H9 (cell line): Measurements from ENCODE around the gene SNW1. TPM values are rescaled to one million over a fixed set of nuclear protein-coding genes. Genes with fewer than 3 reads are reported as not detected.
A peak's percentile ranks its signal among the peaks of the same experiment; 100 is the strongest.

Experiments
- DNase-seq: peaks from one replicate; pipeline ENCODE4 v3.0.0-alpha.2; 2017
- H2AFZ ChIP-seq: one replicate; pipeline ENCODE4 v1.6.1; 2013; ENCODE audit warnings: mild to moderate bottlenecking, low read length, control low read depth, moderate library complexity
- H2AK5ac ChIP-seq: 2 replicates; pipeline ENCODE4 v1.6.1; 2013; ENCODE audit warnings: low read length, control low read depth, mixed read lengths; ENCODE audit not compliant: insufficient read length
- H2BK120ac ChIP-seq: one replicate; pipeline ENCODE4 v1.6.1; 2013; ENCODE audit warnings: low read depth, mild to moderate bottlenecking, low read length, control low read depth, inconsistent platforms; ENCODE audit not compliant: poor library complexity, severe bottlenecking
- H2BK12ac ChIP-seq: 2 replicates; pipeline ENCODE4 v1.6.1; 2013; ENCODE audit warnings: low read length, control low read depth, mixed read lengths, low read depth; ENCODE audit not compliant: insufficient read length
- H2BK15ac ChIP-seq: 2 replicates; pipeline ENCODE4 v1.6.1; 2013; ENCODE audit warnings: low read depth, low read length, control low read depth
- H2BK20ac ChIP-seq: one replicate; pipeline ENCODE4 v1.6.1; 2013; ENCODE audit warnings: low read depth, mild to moderate bottlenecking, low read length, control low read depth, inconsistent platforms; ENCODE audit not compliant: poor library complexity, severe bottlenecking
- H2BK5ac ChIP-seq: 2 replicates; pipeline ENCODE4 v1.6.1; 2013; ENCODE audit warnings: low read length, control low read depth, mixed read lengths; ENCODE audit not compliant: insufficient read length
- H3K14ac ChIP-seq: 2 replicates; pipeline ENCODE4 v1.6.1; 2013; ENCODE audit warnings: low read length, control low read depth; ENCODE audit not compliant: insufficient read depth
- H3K18ac ChIP-seq: 2 replicates; pipeline ENCODE4 v1.6.1; 2013; ENCODE audit warnings: low read depth, mild to moderate bottlenecking, mixed read lengths, low read length, control low read depth; ENCODE audit not compliant: insufficient read length
- H3K23ac ChIP-seq: 2 replicates; pipeline ENCODE4 v1.6.1; 2013; ENCODE audit warnings: low read length, control low read depth, mixed read lengths, low read depth; ENCODE audit not compliant: insufficient read length
- H3K23me2 ChIP-seq: 2 replicates; pipeline ENCODE4 v1.6.1; 2013; ENCODE audit warnings: low read depth, mild to moderate bottlenecking, mixed read lengths, low read length, control low read depth; ENCODE audit not compliant: insufficient read length, poor library complexity, severe bottlenecking
- H3K27ac ChIP-seq: 2 replicates; pipeline ENCODE4 v1.5.1; 2013; ENCODE audit warnings: low read length, control low read depth, mixed read lengths, low read depth; ENCODE audit not compliant: insufficient read length
- H3K27me3 ChIP-seq: 2 replicates; pipeline ENCODE4 v1.6.1; 2013; ENCODE audit warnings: low read length, control low read depth, inconsistent platforms; ENCODE audit not compliant: insufficient read depth
- H3K4ac ChIP-seq: 2 replicates; pipeline ENCODE4 v1.6.1; 2013; ENCODE audit warnings: low read depth, mild to moderate bottlenecking, control low read depth, inconsistent platforms, low read length, moderate library complexity
- H3K4me1 ChIP-seq: 2 replicates; pipeline ENCODE4 v1.6.1; 2013; ENCODE audit warnings: low read length, control low read depth, inconsistent platforms; ENCODE audit not compliant: insufficient read depth
- H3K4me2 ChIP-seq: 2 replicates; pipeline ENCODE4 v1.6.1; 2013; ENCODE audit warnings: low read length, control low read depth, mixed read lengths; ENCODE audit not compliant: insufficient read length, insufficient read depth
- H3K56ac ChIP-seq: 2 replicates; pipeline ENCODE4 v1.6.1; 2013; ENCODE audit warnings: low read depth, mild to moderate bottlenecking, mixed read lengths, low read length, control low read depth; ENCODE audit not compliant: insufficient read length
- H3K79me1 ChIP-seq: 2 replicates; pipeline ENCODE4 v1.6.1; 2013; ENCODE audit warnings: low read depth, mild to moderate bottlenecking, moderate library complexity, low read length, control low read depth, inconsistent platforms; ENCODE audit not compliant: insufficient read depth, poor library complexity, severe bottlenecking
- H3K79me2 ChIP-seq: 2 replicates; pipeline ENCODE4 v1.6.1; 2013; ENCODE audit warnings: low read length, control low read depth, inconsistent platforms; ENCODE audit not compliant: insufficient read depth
- H3K9ac ChIP-seq: 2 replicates; pipeline ENCODE4 v1.6.1; 2013; ENCODE audit warnings: low read length, control low read depth, mixed read lengths; ENCODE audit not compliant: insufficient read length; ENCODE audit errors: extremely low read depth
- H3K9me3 ChIP-seq: one replicate; pipeline ENCODE4 v1.6.1; 2013; ENCODE audit warnings: low read depth, low read length, inconsistent platforms; ENCODE audit not compliant: control insufficient read depth
- H3T11ph ChIP-seq: one replicate; pipeline ENCODE4 v1.6.1; 2013; ENCODE audit warnings: mild to moderate bottlenecking, low read length, control low read depth, inconsistent platforms
- H4K20me1 ChIP-seq: one replicate; pipeline ENCODE4 v1.6.1; 2013; ENCODE audit not compliant: control insufficient read depth, insufficient read length, insufficient read depth
- H4K5ac ChIP-seq: 2 replicates; pipeline ENCODE4 v1.6.1; 2013; ENCODE audit warnings: low read depth, mild to moderate bottlenecking, mixed read lengths, low read length, control low read depth; ENCODE audit not compliant: insufficient read length
- H4K8ac ChIP-seq: replicated peaks from 2 replicates; pipeline ENCODE4 v1.6.1; 2013; ENCODE audit warnings: low read length, control low read depth, mixed read lengths, low read depth; ENCODE audit not compliant: insufficient read length
- H4K91ac ChIP-seq: 2 replicates; pipeline ENCODE4 v1.6.1; 2013; ENCODE audit warnings: low read depth, mild to moderate bottlenecking, moderate library complexity, mixed read lengths, low read length, control low read depth; ENCODE audit not compliant: insufficient read length
- H3K27ac Mint-ChIP-seq, 3 experiments: 2 replicates in 2 of 3; 3 replicates in 1 of 3; pipeline ENCODE4 v1.8.0; 2020 to 2021; ENCODE audit warnings: mixed read lengths in 3 of 3, mild to moderate bottlenecking in 1 of 3, moderate library complexity in 1 of 3
- H3K27me3 Mint-ChIP-seq: 2 replicates; pipeline ENCODE4 v1.8.0; 2021; ENCODE audit warnings: low read depth, mild to moderate bottlenecking, moderate library complexity, mixed read lengths
- H3K36me3 Mint-ChIP-seq, 3 experiments: 2 replicates in 2 of 3; 3 replicates in 1 of 3; pipeline ENCODE4 v1.8.0; 2020 to 2021; ENCODE audit warnings: low read depth in 3 of 3, mixed read lengths in 3 of 3; ENCODE audit not compliant: insufficient read depth in 1 of 3
- H3K4me1 Mint-ChIP-seq, 2 experiments: 2 replicates each; pipeline ENCODE4 v1.8.0; 2020; ENCODE audit warnings: mixed read lengths in 2 of 2
- H3K4me3 Mint-ChIP-seq, 2 experiments: 2 replicates in 1 of 2; 3 replicates in 1 of 2; pipeline ENCODE4 v1.8.0; 2020 to 2021; ENCODE audit warnings: mild to moderate bottlenecking in 2 of 2, mixed read lengths in 2 of 2, moderate library complexity in 1 of 2
- H3K9me3 Mint-ChIP-seq, 2 experiments: 2 replicates in 1 of 2; 3 replicates in 1 of 2; pipeline ENCODE4 v1.8.0; 2020; ENCODE audit warnings: mild to moderate bottlenecking in 2 of 2, mixed read lengths in 2 of 2, moderate library complexity in 1 of 2
- CTCF ChIP-seq: fragments of 200-600 bp; sonication (generic); conservative IDR thresholded peaks from 3 replicates; pipeline ENCODE4 v1.8.0; 2021; ENCODE audit warnings: antibody characterized with exemption, mild to moderate bottlenecking
- WGBS: extraction: QIAGEN DNeasy Blood & Tissue Kit; methylation state at CpG from one replicate; pipeline ENCODE4 v1.1.7; 2013; ENCODE audit warnings: missing lambda C conversion rate, low lambda C conversion rate, mixed read lengths; ENCODE audit not compliant: insufficient read length; ENCODE audit errors: extremely low coverage; 5-methylcytosine and 5-hydroxymethylcytosine counted together
- total RNA-seq: library from RNA; stranded (reverse); gene quantifications from 2 replicates; pipeline ENCODE4 v1.2.1, GENCODE V29; 2021

SNW1 gene
- total RNA-seq, 1 experiment from 2014 or later, result 103 TPM

GRCh38 chr14:77786148-77786547 lies 25.2 kb upstream of the SNW1 start:
- H2BK15ac ChIP-seq, result no peak overlapping the region
- H3K18ac ChIP-seq, result no peak overlapping the region
- H3K23ac ChIP-seq, result no peak overlapping the region
- no peak overlapping the region for H3K4ac ChIP-seq
- Mint-ChIP-seq H3K4me3 (no peak overlapping the region), H3K36me3 (no peaks in the 10 kb centered on the region), H3K27ac (peak overlapping the region in 1 of 3 experiments; percentile 96; a peak in 3 of 7 replicates), H3K9me3 (no peaks in the 10 kb centered on the region), H3K4me1 (peaks cover 20 to 32% of the 10 kb centered on the region in 2 experiments), H3K27me3 (no peaks in the 10 kb centered on the region)
- no peaks in the 10 kb centered on the region for H4K20me1 ChIP-seq
- H2BK5ac ChIP-seq, result no peak overlapping the region
- H2AK5ac ChIP-seq, result no peak overlapping the region
- H4K91ac ChIP-seq, result no peak overlapping the region
- no peaks in the 10 kb centered on the region for H3K79me2 ChIP-seq
- no peak for DNase-seq
- no peak overlapping the region for H3K9ac ChIP-seq
- no peak overlapping the region for H3K14ac ChIP-seq
- H3K9me3 ChIP-seq, result no peaks in the 10 kb centered on the region
- H4K5ac ChIP-seq, result no peak overlapping the region
- H3T11ph ChIP-seq, result no peak overlapping the region
- H3K23me2 ChIP-seq, result no peaks in the 10 kb centered on the region
- no peaks in the 10 kb centered on the region for H3K27me3 ChIP-seq
- no peak for TF ChIP-seq CTCF
- H3K4me2 ChIP-seq, result no peak overlapping the region
- H3K27ac ChIP-seq, result no peak overlapping the region
- H2AFZ ChIP-seq, result no peak overlapping the region
- H4K8ac ChIP-seq, result no peak overlapping the region
- no peaks in the 10 kb centered on the region for H3K4me1 ChIP-seq
- H3K56ac ChIP-seq, result no peak overlapping the region
- no CpG with 5 or more reads among the region's 4 CpGs for WGBS
- H2BK12ac ChIP-seq, result no peak overlapping the region
- no peaks in the 10 kb centered on the region for H3K79me1 ChIP-seq
- no peak overlapping the region for H2BK120ac ChIP-seq
- no peak overlapping the region for H2BK20ac ChIP-seq
